ENCODE measurements around the gene SESTD1. TPM values are rescaled to one million over a fixed set of nuclear protein-coding genes. Genes with fewer than 3 reads are reported as not detected.

The SESTD1 gene, protein sequence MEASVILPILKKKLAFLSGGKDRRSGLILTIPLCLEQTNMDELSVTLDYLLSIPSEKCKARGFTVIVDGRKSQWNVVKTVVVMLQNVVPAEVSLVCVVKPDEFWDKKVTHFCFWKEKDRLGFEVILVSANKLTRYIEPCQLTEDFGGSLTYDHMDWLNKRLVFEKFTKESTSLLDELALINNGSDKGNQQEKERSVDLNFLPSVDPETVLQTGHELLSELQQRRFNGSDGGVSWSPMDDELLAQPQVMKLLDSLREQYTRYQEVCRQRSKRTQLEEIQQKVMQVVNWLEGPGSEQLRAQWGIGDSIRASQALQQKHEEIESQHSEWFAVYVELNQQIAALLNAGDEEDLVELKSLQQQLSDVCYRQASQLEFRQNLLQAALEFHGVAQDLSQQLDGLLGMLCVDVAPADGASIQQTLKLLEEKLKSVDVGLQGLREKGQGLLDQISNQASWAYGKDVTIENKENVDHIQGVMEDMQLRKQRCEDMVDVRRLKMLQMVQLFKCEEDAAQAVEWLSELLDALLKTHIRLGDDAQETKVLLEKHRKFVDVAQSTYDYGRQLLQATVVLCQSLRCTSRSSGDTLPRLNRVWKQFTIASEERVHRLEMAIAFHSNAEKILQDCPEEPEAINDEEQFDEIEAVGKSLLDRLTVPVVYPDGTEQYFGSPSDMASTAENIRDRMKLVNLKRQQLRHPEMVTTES
- total RNA-seq: 10 to 100 TPM in 2 of 5 experiments, 1 to 10 TPM in 3; 6.1 to 23.2 (median 8.1) TPM
- 1 to 10 TPM; 1.2 to 2.5 TPM for polyA plus RNA-seq
- 2.3 reads per million, percentile 11 among the genes with 10 or more reads in this experiment for total RNA-seq

DNA sequence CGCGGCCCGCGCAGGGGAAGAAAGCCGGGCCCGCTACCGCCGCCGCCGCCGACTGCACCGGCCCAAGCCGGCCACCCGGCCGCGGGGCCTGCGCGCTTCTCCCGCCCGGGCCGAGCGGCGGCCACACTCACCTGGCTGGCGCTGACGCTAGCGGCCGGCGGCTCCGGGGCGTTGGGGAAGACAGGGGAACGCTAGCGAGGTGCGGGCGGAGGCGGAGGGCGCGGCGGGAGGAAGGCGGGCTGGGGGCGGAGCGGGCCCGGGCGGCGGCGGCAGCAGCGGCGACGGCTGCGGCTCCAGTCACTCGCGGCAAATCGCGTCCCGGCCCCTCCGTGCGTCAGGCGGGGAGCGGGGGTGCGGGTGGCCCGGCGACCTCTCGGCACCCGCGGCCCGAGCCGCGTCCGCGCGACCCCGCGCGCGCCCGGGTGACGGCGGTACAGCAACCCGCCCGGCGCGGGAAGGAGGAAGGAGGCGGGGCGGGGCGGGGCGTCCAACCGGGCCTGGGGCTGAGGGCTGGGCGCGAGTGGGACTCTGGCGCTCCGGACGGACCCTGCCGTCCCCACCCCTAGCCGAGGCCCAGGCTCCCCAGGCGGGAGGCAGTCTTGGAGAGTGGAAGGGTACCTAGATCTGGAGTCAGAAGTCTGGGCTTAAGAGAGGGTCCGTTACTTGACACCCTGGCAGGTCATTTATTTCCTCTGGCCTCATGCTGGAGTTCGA is at the start of gene SESTD1:
Gene SESTD1, minus strand, starts transcription at position 465 of the 714 bp plus-strand sequence. CDS start 72,991 bp downstream, outside the sequence.
- Mint-ChIP-seq H3K4me1 (peaks cover 13 to 24% (median 19%) of the 10 kb centered on the region in 7 donors), H3K4me3 (peak within 1 kb of the TSS; percentile 77 to 92 (median 86)), H3K36me3 (peaks cover 0 to 9% (median 0%) of the 10 kb centered on the region in 5 donors), H3K9me3 (peaks cover 0 to 3% (median 0%) of the 10 kb centered on the region in 11 donors), H3K27ac (peak within 1 kb of the TSS in 7 of 9 donors; percentile 10 to 78 (median 45)), H3K27me3 (peaks cover 34 to 48% (median 38%) of the 10 kb centered on the region in 5 donors)
- intact Hi-C loops (cut with micrococcal nuclease): loop anchor here (1.0 to 10.0 kb wide), 6 partner anchors 25 to 1070 kb away; partner anchors contain the start of genes OSBPL6 (in 1 of the 2), PJVK (in 1 of the 2) and PRKRA (in 1 of the 2)
- DNase-seq (peak; percentile 11 to 75 (median 47)), ATAC-seq (peak; percentile 81)
- Histone ChIP-seq H3K27me3 (ENCODE audit: control insufficient read depth in 2 of 2, insufficient read depth in 2 of 2, low read length in 2 of 2) (no peaks in the 10 kb centered on the region), H3K4me1 (ENCODE audit: control insufficient read depth in 2 of 2, insufficient read depth in 2 of 2, low read length in 2 of 2) (peaks cover 0 to 5% of the 10 kb centered on the region in 2 donors), H3K27ac (ENCODE audit: low read depth, low read length) (peak within 1 kb of the TSS; percentile 60), H3K9me3 (ENCODE audit: control insufficient read depth in 2 of 3, low read length in 3 of 3) (no peaks in the 10 kb centered on the region), H3K36me3 (ENCODE audit: control insufficient read depth in 2 of 3, insufficient read depth in 3 of 3, low read length in 3 of 3) (no peaks in the 10 kb centered on the region), H3K4me3 (ENCODE audit: low read length) (peak within 1 kb of the TSS; percentile 49)
- CTCF ChIA-PET: no interaction called here
- POLR2A ChIA-PET: no interaction called here

- Histone ChIP-seq H3K4me3 (ENCODE audit: low read length) (no peak overlapping the region), H3K4me1 (ENCODE audit: control insufficient read depth in 2 of 2, insufficient read depth in 2 of 2, low read length in 2 of 2) (no peaks in the 10 kb centered on the region), H3K27ac (ENCODE audit: low read depth, low read length) (no peak overlapping the region), H3K36me3 (ENCODE audit: control insufficient read depth in 2 of 3, insufficient read depth in 3 of 3, low read length in 3 of 3) (no peaks in the 10 kb centered on the region), H3K9me3 (ENCODE audit: control insufficient read depth in 2 of 3, low read length in 3 of 3) (no peaks in the 10 kb centered on the region), H3K27me3 (ENCODE audit: control insufficient read depth in 2 of 2, insufficient read depth in 2 of 2, low read length in 2 of 2) (no peaks in the 10 kb centered on the region)
- no peak overlapping the region for H3K4me3 Mint-ChIP-seq
- ChIA-PET POLR2A (no interaction called here), CTCF (no interaction called here)
- DNase-seq: no peak
- H3K4me1 Mint-ChIP-seq: no peaks in the 10 kb centered on the region
- no peaks in the 10 kb centered on the region for H3K36me3 Mint-ChIP-seq
- H3K27ac Mint-ChIP-seq: no peak overlapping the region
- H3K27me3 Mint-ChIP-seq: peaks cover 3 to 39% (median 19%) of the 10 kb centered on the region in 5 donors
- intact Hi-C loops (cut with micrococcal nuclease): no loop called here
- H3K9me3 Mint-ChIP-seq: peaks cover 0 to 21% (median 4%) of the 10 kb centered on the region in 11 donors
- ATAC-seq: no peak
Measured at GRCh38 chr2:179313057-179313456, 48.4 kb upstream of the SESTD1 start.

DNA sequence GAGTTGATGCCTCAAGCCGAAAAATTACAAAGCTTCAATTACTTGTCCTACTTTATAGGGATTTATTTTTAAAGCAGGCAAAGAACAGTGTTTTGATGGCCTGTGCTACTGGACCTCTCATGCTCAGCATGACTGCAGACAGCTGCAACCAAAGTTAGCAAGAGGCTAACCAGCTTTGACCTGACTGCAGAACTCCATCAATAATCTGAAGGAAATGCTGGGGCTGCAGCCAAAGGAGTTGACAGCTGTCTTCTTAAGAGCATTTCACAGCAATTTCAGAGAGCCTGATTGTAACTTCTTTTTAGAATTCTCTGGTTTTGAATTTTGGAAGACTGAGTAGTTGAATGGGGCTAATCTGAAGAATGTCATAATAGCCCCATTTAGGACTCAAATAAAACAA is 46.5 kb upstream of the SESTD1 start:
- Histone ChIP-seq H3K4me3 (ENCODE audit: low read length) (no peak overlapping the region), H3K27me3 (ENCODE audit: control insufficient read depth in 2 of 2, insufficient read depth in 2 of 2, low read length in 2 of 2) (no peaks in the 10 kb centered on the region), H3K4me1 (ENCODE audit: control insufficient read depth in 2 of 2, insufficient read depth in 2 of 2, low read length in 2 of 2) (no peaks in the 10 kb centered on the region), H3K36me3 (ENCODE audit: control insufficient read depth in 2 of 3, insufficient read depth in 3 of 3, low read length in 3 of 3) (no peaks in the 10 kb centered on the region), H3K27ac (ENCODE audit: low read depth, low read length) (no peak overlapping the region), H3K9me3 (ENCODE audit: control insufficient read depth in 2 of 3, low read length in 3 of 3) (no peaks in the 10 kb centered on the region)
- no peak overlapping the region for H3K4me3 Mint-ChIP-seq
- no peak overlapping the region for H3K27ac Mint-ChIP-seq
- peaks cover 2 to 22% (median 15%) of the 10 kb centered on the region in 5 donors for H3K27me3 Mint-ChIP-seq
- intact Hi-C loops (cut with micrococcal nuclease): no loop called here
- ATAC-seq (no peak), DNase-seq (no peak)
- H3K36me3 Mint-ChIP-seq: no peaks in the 10 kb centered on the region
- H3K9me3 Mint-ChIP-seq: peaks cover 0 to 11% (median 4%) of the 10 kb centered on the region in 11 donors
- ChIA-PET CTCF (no interaction called here), POLR2A (no interaction called here)
- no peaks in the 10 kb centered on the region for H3K4me1 Mint-ChIP-seq

DNA sequence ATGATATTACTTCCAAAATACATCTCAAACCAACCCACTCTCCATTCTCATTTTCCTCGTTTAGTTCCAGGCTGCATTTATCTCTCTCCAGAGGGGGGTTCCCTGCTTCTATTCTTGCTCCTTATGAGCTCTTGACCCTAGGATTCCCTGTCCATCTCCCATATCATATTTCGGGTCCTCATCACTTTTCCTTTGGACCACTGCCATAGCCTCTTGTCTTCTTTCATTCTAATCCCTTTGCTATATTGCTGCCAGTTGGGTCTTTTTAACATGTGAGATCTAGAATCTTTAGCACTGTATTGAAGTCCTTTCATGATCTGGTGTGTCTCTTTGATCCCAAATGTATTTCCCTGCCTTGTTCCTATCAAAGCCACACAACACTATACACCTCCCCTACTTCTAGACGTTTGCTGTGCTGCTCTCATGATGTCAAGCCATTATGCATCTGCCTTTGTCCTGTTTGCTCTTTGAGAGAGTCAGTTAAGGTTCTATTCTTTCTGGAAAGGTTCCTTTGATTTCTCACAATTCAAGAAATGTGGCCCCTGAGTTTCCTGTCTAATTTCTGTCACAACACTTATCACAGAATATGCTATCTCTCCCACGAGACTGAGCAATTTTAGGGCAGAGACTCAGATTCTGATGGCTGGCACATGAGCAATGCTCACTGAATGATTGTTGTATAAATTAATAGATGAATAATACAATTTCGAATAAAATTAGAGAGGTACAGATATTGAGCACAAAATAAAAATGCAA is 43.2 kb upstream of the SESTD1 start:
- no peak overlapping the region for H3K4me3 Mint-ChIP-seq
- Histone ChIP-seq H3K4me3 (ENCODE audit: low read length) (no peak overlapping the region), H3K27me3 (ENCODE audit: control insufficient read depth in 2 of 2, insufficient read depth in 2 of 2, low read length in 2 of 2) (no peaks in the 10 kb centered on the region), H3K9me3 (ENCODE audit: control insufficient read depth in 2 of 3, low read length in 3 of 3) (no peaks in the 10 kb centered on the region), H3K4me1 (ENCODE audit: control insufficient read depth in 2 of 2, insufficient read depth in 2 of 2, low read length in 2 of 2) (no peaks in the 10 kb centered on the region), H3K36me3 (ENCODE audit: control insufficient read depth in 2 of 3, insufficient read depth in 3 of 3, low read length in 3 of 3) (no peaks in the 10 kb centered on the region), H3K27ac (ENCODE audit: low read depth, low read length) (no peak overlapping the region)
- ChIA-PET CTCF (no interaction called here), POLR2A (interaction anchor here (0.6 kb wide), 1 partner anchor 108 kb away, joined by 7 read pairs; no protein-coding TSS in a partner anchor)
- intact Hi-C loops (cut with micrococcal nuclease): no loop called here
- H3K27me3 Mint-ChIP-seq: peaks cover under 1 to 9% (median 5%) of the 10 kb centered on the region in 5 donors
- H3K36me3 Mint-ChIP-seq: no peaks in the 10 kb centered on the region
- ATAC-seq (no peak), DNase-seq (no peak)
- no peaks in the 10 kb centered on the region for H3K4me1 Mint-ChIP-seq
- peaks cover 0 to 4% (median 0%) of the 10 kb centered on the region in 11 donors for H3K9me3 Mint-ChIP-seq
- H3K27ac Mint-ChIP-seq: no peak overlapping the region

DNA sequence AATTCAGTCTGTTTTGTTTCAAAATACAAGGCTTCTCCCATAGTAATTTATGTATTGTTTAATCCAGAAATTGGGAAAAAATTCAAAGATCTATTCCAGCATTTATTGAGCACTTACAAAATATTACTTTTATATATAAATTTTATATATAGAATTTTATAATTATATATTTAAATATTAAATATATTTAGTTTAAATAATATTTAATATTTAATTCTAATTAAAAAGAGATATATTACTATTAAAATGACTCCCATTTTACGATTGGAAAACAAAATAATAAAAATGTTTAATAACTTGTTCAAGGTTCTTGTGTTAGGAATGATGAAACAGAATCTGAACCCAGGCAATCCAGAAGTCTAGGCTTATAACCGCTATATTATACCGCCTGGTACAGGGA is 40.5 kb upstream of the SESTD1 start:
- no peak for ATAC-seq
- Mint-ChIP-seq H3K4me1 (no peaks in the 10 kb centered on the region), H3K9me3 (peaks cover 0 to 5% (median 0%) of the 10 kb centered on the region in 11 donors), H3K27me3 (peaks cover 0 to 11% (median 4%) of the 10 kb centered on the region in 5 donors), H3K4me3 (no peak overlapping the region), H3K27ac (no peak overlapping the region), H3K36me3 (no peaks in the 10 kb centered on the region)
- Histone ChIP-seq H3K36me3 (ENCODE audit: control insufficient read depth in 2 of 3, insufficient read depth in 3 of 3, low read length in 3 of 3) (no peaks in the 10 kb centered on the region), H3K27ac (ENCODE audit: low read depth, low read length) (no peak overlapping the region), H3K27me3 (ENCODE audit: control insufficient read depth in 2 of 2, insufficient read depth in 2 of 2, low read length in 2 of 2) (no peaks in the 10 kb centered on the region), H3K4me1 (ENCODE audit: control insufficient read depth in 2 of 2, insufficient read depth in 2 of 2, low read length in 2 of 2) (no peaks in the 10 kb centered on the region), H3K4me3 (ENCODE audit: low read length) (no peak overlapping the region), H3K9me3 (ENCODE audit: control insufficient read depth in 2 of 3, low read length in 3 of 3) (no peaks in the 10 kb centered on the region)
- no peak for DNase-seq
- intact Hi-C loops (cut with micrococcal nuclease): no loop called here
- CTCF ChIA-PET: no interaction called here
- POLR2A ChIA-PET: no interaction called here

GRCh38 chr2:179304424-179304823 is 39.8 kb upstream of the SESTD1 start:
- ChIA-PET CTCF (no interaction called here), POLR2A (no interaction called here)
- H3K27ac Mint-ChIP-seq: peak overlapping the region in 1 of 9 donors; percentile 80
- Histone ChIP-seq H3K4me1 (ENCODE audit: control insufficient read depth in 2 of 2, insufficient read depth in 2 of 2, low read length in 2 of 2) (no peaks in the 10 kb centered on the region), H3K4me3 (ENCODE audit: low read length) (no peak overlapping the region), H3K27me3 (ENCODE audit: control insufficient read depth in 2 of 2, insufficient read depth in 2 of 2, low read length in 2 of 2) (no peaks in the 10 kb centered on the region), H3K9me3 (ENCODE audit: control insufficient read depth in 2 of 3, low read length in 3 of 3) (no peaks in the 10 kb centered on the region), H3K36me3 (ENCODE audit: control insufficient read depth in 2 of 3, insufficient read depth in 3 of 3, low read length in 3 of 3) (no peaks in the 10 kb centered on the region), H3K27ac (ENCODE audit: low read depth, low read length) (no peak overlapping the region)
- intact Hi-C loops (cut with micrococcal nuclease): no loop called here
- H3K9me3 Mint-ChIP-seq: peaks cover 0 to 5% (median 0%) of the 10 kb centered on the region in 11 donors
- no peak for ATAC-seq
- H3K4me1 Mint-ChIP-seq: no peaks in the 10 kb centered on the region
- H3K27me3 Mint-ChIP-seq: peaks cover 0 to 11% (median 4%) of the 10 kb centered on the region in 5 donors
- H3K4me3 Mint-ChIP-seq: no peak overlapping the region
- no peak for DNase-seq
- no peaks in the 10 kb centered on the region for H3K36me3 Mint-ChIP-seq

All from naive thymus-derived CD4-positive, alpha-beta T cell (primary cell).